GM19023 (cell line): ENCODE results near the gene WBP2.
"Not testable (repeated sequence)": the region's sequence is repeated elsewhere in the genome, so short reads cannot be mapped to it uniquely, and the experiment has no call there.

ENCODE experiments used
- ATAC-seq: cut with Tn5 transposase; IDR thresholded peaks from one replicate; pipeline ENCODE4 v1.9.1; 2021; ENCODE audit warnings: mild to moderate bottlenecking, moderate library complexity; ENCODE audit not compliant: unreplicated experiment

The WBP2 gene

DNA sequence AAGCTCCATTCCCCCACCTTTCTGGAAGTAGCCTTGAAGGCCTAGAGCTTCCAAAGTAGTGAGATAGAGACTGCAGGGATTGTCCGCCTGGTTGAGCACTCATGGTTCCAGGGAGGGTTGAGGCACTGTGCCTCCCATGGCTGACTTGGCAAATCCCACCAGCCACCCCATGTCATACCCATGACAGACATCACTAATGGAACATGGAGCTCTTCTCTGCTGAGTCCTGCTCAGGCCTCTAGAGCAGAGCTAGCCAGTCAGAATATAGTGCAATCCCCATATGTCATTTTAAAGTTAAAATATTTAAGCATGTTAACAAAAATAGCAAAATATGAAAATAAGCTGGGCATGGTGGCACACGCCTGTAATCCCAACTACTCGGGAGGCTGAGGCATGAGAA is 39.7 kb downstream of the WBP2 start:
- ATAC-seq: no peak

DNA sequence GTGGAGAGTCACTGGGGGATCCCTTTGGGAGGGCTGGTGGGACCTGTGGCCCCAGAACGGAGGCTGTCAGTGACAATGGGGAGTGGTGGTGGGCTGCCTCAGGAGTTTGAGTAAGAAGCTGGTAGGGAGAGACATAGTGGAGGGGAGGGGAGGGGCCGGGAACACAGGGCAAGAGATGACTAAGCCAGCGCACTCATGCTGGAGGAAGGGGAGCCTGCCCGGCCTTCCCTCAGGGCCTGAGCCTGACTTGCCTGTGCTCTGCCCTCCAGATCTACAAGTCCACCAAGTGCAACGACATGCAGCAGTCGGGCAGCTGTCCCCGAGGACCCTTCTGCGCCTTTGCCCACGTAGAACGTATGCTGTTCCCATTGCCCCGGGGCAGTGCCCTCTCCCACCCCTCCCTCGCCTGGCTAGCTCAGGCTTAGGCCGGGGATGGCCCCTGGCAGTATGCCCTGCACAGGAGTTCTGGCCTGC is 40.2 kb downstream of the WBP2 start:
- no peak for ATAC-seq

DNA sequence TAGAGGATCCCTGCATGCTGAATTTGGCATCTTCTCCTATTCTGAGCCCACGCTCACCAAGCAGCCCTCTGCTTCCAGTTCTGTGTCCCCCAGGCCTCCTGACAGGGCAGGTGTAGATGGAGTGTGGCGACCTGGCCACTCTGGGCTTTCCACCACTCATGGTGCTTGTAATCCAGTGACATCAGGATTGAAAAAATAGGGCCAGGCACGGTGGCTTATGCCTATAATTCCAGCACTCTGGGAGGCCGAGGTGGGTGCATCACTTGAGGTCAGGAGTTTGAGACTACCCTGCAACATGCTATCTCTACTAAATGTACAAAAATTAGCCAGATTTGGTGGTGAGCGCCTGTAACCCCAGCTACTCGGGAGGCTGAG is 41.1 kb downstream of the WBP2 start:
- ATAC-seq: no peak

DNA sequence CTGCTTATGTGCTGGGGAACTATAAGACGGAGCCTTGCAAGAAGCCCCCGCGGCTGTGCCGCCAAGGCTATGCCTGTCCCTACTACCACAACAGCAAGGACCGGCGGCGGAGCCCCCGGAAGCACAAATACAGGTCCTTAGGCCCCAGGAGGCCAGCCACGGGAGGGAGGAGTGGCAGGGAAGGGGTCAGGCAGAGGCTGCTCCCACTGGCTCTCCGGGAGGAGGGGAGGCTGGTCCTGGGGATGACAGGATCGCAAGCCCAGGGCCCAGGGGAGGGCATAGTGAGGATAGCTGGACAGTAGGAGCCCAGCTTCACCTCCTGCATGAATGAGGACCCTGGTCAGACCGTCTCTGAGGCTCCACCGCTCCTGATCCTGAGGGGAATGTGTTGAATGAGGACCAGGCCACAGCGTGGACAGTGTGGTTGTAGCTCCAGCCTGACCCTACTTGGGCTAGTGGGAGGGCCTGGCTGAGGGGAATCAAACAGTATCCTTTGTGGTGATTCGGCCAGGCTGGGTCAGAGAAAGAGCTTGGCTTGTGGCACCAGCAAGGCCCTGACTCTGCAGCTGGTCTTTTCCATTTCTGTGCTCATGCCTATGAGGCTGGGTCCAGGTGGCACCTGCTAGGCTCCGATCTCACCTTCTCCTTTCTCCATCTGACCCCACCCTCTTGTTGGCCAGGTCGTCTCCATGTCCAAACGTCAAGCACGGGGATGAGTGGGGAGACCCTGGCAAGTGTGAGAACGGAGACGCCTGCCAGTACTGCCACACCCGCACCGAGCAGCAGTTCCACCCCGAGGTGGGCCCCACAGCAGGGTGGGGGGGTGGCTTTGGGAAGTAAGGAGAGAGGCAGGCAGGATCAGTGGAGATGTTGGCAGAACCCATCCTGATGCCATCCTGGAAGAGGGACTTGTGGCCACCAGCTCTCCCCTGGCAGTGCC is 41.8 kb downstream of the WBP2 start:
- no peak for ATAC-seq

DNA sequence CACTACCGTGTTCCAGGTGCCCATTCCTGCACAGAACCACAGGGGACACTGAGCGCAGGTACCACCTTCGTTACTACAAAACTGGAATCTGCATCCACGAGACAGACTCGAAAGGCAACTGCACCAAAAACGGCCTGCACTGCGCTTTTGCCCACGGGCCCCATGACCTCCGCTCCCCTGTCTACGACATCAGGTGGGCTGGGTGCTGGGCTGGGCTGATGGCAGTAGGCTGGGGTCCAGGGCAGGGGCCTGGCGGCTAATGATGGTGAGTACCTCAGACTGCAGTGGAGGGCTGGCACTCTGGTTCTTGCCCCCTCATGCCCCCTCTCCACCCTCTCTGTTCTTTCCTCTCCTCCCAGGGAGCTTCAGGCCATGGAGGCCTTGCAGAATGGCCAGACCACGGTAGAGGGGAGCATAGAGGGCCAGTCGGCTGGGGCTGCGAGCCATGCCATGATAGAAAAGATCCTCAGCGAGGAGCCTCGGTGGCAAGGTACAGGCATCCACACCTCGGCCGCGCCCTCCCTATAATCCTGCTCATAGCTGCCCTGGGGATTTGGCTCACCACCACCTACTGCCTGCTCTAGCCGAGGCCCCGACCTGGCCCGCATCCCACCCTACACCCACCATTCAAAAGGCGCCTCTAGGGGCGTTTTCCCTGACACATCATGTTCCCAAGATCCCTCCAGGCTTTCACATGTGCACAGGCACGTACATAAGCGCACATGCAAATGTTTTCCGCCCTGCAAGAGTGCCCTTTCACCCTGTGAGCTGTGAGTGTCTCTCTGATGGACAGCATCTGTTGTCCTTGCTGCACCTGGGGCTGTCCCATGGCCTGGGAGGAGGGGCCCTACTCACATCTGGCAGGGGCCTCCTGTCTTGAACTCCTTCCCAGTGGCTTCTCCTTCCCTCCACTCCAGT is 42.8 kb downstream of the WBP2 start:
- no peak for ATAC-seq

DNA sequence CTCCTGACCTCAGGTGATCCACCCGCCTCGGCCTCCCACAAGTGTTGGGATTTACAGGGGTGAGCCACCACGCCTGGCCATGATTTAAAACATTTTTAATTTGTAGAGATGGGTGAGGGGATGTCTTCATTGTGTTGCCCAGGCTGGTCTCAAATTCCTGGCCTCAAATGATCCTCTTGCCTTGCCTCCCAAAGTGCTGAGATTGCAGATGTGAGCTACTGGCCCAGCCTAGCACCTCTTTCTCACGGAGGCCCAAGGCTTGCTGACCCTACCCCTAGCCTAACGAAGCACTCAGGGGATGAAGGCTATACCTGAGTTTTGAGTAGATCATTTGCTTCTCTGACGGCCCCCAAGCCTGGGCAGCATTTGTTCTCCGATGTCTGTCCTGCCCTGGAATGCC is 44.0 kb downstream of the WBP2 start:
- ATAC-seq: no peak

DNA sequence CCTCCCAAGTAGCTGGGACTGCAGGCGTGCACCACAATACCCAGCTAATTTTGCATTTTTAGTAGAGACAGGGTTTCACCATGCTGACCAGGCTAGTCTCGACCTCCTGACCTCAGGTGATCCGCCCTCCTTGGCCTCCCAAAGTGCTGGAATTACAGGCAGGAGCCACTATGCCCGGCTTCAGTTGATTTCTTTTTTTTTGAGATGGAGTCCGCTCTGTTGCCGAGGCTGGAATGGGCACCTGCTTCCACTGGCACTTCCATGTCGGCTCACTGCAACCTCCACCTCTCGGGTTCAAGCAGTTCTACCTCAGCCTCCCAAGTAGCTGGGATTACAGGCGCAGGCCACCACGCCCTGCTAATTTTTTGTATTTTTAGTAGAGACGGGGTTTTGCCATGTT is 44.4 kb downstream of the WBP2 start:
- ATAC-seq: not testable (repeated sequence)

GRCh38 chr17:75810216-75810615 is 44.9 kb downstream of the WBP2 start:
- no peak for ATAC-seq

DNA sequence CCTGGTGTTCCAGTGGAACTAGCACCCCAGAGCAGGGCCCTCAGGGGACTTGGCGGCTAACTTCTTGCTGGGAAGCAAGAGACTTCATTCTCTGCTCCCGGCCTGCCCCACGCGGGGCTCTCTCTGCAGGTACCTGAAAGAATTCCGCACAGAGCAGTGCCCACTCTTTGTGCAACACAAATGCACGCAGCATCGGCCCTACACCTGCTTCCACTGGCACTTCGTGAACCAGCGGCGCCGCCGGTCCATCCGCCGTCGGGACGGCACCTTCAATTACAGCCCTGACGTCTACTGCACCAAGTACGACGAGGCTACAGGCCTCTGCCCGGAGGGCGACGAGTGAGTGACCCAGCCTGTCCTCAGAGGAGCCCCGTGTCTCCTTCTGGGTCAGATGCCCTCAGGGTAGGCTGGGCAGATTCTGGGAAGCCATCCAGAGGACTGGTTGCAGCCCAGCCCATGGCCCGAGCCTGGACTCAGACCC is 45.5 kb downstream of the WBP2 start:
- no peak for ATAC-seq

DNA sequence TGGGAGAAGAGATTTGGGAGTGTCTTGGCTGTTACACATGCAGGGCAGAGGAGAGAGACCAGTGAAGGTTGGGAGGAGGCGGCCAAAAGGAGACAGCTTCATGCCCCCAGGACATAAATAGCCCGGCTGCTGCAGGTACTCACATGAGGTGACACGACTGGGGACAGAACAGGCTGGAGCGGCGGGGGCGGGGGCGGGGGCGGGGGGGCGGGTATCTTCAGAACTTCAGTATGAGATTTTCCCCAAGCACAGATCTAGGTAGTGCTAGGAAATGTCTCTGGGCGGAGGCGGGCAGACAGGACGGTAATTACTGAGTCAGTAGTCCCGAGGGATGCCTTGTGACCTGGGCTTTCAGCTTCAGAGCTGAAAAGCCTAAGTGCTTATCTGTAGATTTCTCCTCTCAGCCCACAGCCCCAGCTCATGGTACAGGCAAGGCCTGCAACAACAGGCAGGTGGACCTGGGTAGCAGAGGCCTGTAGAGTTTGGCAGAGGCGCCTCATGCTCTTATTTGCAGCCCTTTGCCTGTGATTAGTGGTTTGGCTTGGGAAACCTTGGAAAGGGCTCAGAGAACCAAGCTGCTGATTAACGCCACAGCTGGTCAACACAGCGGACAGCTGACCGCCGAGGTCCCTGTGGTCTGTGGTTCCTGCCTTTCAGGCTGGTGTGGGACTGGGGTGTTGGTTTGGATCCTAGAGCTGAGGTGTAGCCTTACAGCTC is 46.1 kb downstream of the WBP2 start:
- no peak for ATAC-seq

GRCh38 chr17:75808549-75808904 is 46.6 kb downstream of the WBP2 start:
- ATAC-seq: no peak

- ATAC-seq: no peak
Measured at GRCh38 chr17:75807861-75808260, 47.3 kb downstream of the WBP2 start.

DNA sequence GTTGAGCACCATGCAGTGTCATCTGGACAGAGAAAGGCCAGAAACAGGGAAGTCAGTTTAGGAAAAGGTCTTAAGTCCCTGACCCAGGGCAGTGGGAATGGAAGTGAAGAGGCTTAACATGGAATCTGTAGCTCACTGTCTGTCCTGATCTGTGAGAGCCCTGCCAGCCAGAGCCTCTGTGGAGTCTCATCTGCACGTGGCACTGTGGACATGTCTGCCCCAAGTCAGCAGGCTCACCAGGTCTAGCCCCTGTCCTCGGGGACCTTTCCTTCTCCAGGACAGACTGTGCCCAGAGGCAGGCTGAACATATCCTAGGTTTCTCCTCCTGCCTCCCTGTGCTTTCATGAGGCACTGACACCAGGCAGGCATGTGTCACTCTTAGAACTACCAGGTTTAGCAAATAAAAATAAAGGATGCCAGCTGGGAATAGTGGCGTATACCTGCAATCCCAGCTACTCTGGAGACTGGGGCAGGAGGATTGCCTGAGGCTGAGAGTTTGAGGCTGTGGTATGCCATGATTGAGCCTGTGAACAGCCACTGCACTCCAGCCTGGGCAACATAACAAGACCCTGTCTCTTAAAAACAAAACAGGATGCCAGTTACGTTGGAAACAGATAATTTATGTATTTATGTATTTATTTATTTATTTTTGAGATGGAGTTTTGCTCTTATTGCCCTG is 48.2 kb downstream of the WBP2 start:
- ATAC-seq: no peak

DNA sequence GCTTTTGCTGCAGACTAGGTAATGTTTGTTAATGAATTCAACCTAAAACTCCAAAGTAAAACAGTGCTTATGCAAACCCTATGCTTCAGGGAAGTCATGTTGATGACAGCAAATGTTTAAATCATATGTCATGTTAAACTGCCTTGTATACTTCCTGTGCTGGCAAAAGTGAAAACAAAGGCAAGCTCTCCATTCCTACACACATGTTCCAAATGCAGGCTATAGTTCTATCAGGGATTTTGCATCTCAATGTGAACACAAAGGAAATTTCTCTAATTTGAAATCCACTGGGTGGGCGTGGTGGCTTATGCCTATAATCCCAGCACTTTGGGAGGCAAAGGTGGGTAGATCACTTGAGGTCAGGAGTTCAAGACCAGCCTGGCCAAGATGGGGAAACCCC is 51.3 kb downstream of the WBP2 start:
- no peak for ATAC-seq

GRCh38 chr17:75799402-75799801 is 55.7 kb downstream of the WBP2 start:
- no peak for ATAC-seq

DNA sequence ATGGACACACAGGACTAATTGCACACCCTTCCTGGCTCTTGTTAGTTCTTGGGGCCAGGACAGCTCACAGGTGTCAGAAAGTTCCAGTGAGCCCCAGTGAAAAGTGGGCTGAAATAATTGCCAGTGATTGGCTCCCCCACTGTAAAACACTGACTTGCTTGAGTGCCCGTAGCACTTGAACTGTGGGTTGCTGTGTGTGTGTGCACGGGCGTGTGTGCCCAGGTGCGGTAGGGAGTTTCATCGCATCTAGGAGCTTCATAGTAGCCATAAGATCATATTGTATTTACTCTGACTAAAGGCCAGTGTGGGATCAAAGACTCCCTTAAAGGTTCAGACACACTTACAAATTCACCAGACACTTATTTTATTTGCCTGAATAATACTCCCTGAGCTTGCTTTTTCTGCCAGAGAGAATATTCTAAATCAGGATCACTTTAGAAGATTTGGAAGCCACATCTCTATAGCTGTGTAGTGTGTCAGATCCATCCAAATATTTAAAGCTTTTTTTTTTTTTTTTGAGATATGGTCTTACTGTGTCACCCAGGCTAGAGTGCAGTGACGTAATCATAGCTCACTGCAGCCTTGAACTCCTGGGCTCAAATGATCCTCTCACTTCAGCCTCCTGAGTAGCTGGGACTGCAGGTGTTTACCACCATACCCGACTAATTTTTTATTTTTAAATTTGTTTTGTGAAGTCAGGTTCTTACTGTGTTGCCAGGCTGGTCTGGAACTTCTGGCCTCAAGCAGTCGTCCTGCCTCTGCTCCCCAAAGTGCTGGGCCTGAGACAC is 59.1 kb downstream of the WBP2 start:
- ATAC-seq: no peak
